Neural progenitor cell (in vitro differentiated cells): ENCODE data around the gene PPP1R18.

ENCODE experiments used
- CTCF ChIP-seq: fragments of 200-600 bp; sonication (generic); IDR thresholded peaks from 2 replicates; pipeline ENCODE4 v1.5.1; 2017; ENCODE audit warnings: antibody characterized with exemption, mild to moderate bottlenecking
- EZH2 ChIP-seq: fragments of 200-600 bp; sonication (generic); IDR thresholded peaks from 2 replicates; pipeline ENCODE4 v1.6.1; 2017; ENCODE audit warnings: antibody characterized with exemption, mild to moderate bottlenecking, moderate library complexity

DNA sequence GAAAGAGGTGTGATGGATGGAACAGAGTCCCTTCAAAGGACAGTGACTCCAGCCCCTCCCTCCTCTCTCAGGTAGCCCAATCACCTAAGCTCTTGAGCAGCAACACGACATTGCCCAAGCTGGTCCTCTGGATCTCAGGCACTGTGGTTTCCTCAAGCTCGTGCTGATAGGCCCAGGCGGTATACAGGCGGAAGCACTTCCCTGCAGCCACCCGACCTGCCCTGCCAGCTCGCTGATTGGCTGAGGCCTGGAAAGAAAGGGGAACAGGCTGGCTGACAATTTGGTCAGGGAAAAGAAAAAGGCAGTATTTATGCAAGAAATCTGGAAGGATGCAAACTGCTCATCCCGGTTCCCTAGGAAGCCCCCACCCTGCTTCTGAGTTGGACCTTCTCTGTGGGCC is 29.9 kb downstream of the PPP1R18 start:
- TF ChIP-seq CTCF (no peak), EZH2 (no peak)
